Measurements from ENCODE around the gene KCTD13.
"Not testable (repeated sequence)": the region's sequence is repeated elsewhere in the genome, so short reads cannot be mapped to it uniquely, and the experiment has no call there.

Gene KCTD13, protein sequence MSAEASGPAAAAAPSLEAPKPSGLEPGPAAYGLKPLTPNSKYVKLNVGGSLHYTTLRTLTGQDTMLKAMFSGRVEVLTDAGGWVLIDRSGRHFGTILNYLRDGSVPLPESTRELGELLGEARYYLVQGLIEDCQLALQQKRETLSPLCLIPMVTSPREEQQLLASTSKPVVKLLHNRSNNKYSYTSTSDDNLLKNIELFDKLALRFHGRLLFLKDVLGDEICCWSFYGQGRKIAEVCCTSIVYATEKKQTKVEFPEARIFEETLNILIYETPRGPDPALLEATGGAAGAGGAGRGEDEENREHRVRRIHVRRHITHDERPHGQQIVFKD

DNA sequence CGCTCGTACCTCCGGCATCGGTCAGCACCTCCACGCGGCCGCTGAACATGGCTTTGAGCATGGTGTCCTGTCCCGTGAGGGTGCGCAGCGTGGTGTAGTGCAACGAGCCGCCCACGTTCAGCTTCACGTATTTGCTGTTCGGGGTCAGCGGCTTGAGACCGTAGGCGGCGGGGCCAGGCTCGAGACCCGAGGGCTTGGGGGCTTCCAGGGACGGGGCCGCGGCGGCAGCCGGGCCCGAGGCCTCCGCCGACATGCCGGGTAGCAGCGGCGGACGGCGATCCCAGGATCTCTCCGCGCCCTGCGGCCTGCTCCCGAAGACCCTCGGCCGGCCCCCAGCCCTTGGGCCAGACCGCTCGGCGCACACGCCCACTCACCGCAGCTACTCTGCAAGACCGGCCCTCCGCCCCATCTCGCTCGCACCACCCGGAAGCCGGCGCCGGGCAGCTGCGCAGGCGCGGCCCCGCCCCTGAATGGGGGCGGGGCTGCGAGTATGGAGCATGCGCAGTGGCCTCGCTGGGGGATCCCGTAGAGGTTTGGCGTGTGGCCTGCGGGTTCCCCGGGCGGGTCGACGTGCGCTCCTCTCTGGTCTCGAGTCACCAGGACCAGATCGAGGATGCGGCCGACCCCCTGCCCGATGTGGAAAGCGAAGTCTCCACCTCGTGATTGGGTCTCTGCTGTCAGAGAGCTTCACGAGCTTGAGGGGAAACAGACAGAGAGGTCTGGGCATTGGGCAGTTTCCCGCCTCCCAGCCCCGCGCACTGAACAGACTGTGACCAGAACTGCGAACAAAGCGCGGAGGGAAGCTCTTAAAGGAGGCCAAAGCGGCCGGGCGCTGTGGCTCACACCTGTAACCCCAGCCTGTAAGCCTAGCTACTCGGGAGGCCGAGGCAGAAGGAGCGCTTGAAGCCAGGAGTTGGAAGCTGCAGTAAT lies at the start of gene KCTD13:
TSS of gene KCTD13 (minus strand) at position 446 of the 930 bp plus-strand sequence. CDS start at position 253, 193 bp downstream.
- DNase-seq, result peak; percentile 55 to 90

- no peak for DNase-seq
These were observed 49.1 kb upstream of the KCTD13 start for GRCh38 chr16:29975134-29975538.

DNA sequence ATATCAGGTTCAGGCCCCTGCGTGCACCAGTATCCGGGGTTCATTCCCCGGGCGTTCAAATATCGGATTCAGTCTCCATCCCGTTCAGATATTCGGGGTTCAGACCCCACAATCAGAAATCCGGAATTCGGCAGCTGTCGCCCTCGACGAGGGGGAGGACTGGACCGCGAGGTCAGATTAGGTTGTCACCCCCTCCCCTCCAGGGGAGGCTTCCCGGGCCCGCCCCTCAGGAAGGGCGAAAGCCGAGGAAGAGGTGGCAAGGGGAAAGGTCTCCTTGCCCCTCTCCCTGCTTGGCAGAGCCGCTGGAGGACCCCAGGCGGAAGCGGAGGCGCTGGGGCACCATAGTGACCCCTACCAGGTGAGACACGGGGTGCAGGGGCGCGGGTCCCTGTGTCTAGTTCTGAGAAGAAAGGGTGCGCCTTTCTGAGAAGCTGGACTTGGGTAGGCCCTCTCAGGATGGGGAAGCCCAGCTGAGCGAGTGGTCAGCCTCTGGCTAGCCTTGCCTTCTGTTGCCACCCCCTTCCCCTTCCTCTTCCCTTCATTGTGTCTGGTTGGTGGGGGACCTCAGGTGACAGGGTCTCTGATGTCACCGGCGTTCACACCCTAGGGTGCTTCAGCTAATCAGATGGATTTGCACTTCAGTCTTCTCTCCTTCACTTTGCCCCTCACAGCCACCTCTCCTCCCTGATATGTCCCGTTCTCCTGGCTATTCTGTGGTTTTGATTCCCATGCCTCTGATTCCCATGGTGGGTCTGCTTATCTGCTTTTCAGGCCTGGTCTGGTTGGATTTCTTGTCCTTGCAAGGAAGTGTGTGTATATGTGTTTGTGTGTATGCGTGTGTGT lies 48.5 kb upstream of the KCTD13 start:
- DNase-seq, result no peak

GRCh38 chr16:29973384-29974246 lies 47.6 kb upstream of the KCTD13 start, which contains the start of gene TAOK2:
TSS of gene TAOK2 (plus strand) at chr16:29973868. CDS start at chr16:29977773, 3,905 bp downstream.
- peak; percentile 94 to 99 for DNase-seq

DNA sequence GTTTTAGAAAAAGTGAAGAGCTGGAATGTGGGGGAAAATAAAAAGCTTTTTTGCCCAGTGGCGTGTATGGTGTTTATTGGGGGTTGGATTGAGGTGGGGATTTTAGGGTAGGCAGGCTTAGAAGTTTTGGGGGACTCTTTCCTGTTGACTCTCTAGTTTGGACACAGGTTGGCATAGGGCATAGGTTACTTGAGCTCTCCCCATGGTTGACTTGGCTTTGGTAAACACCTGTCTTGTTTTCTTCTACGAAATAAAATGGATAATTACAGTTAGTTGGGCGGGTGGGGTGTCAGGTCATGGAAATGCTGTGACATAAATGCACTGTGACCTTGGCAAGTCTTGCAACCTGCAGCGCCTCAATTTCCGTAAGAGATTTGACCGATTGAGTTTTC lies 47.0 kb upstream of the KCTD13 start:
- no peak for DNase-seq

DNA sequence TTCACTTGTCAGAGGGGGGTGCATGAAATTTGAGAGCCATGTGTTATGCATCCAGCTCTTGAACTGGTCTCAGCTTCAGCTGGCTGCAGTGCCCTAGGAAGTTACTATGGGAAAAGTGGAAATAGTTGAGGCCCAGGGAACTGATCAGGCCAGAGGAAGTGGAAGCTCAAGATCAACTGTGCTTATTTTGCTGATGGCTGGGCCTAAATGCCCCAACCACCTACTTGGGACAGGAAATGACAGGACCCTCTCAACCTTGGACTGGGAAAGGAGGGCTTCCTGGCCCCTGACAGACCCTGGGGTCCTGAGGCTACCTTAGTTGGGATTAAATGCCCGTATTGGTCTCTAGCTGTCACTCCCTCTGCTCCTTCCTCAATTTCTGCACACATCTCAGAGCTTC lies 46.5 kb upstream of the KCTD13 start:
- DNase-seq, result no peak

GRCh38 chr16:29971304-29971703 lies 45.3 kb upstream of the KCTD13 start:
- no peak for DNase-seq

- DNase-seq, result no peak
These were observed 42.2 kb upstream of the KCTD13 start for GRCh38 chr16:29968205-29968604.

- DNase-seq, result no peak
These were observed 37.2 kb upstream of the KCTD13 start for GRCh38 chr16:29963021-29963743.

DNA sequence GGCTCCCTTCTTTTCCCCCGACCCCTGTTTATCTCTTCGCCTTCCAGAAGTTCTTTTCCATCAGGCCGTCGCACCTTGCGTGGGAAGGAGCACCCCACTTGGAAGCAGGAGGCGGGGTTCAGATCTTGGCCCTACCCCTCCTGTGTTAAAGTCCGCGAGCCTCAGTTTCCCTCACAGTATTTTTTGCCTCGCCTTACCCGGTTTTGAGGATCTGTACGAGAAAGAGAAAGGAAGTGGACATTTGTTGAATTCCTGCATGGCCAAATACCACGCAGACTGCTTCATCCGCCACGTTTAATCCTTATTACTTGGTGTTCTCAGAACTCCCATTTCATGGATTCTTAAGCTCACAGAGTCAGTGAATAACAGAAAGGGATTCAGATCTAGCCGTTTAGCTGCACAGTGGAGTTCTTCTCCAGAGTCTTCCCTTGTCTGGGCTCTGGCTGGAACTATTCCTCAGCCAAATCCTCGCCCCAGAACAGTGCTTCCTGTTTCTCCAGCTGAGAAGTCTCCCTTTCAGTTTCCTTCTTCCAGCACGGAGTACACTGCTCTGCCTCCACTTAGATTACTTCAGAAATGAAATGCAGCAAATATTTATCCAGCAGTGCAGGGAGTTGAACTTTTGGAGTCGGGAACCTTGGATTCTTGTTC lies 36.4 kb upstream of the KCTD13 start:
- no peak for DNase-seq

GRCh38 chr16:29961479-29962343 lies 35.7 kb upstream of the KCTD13 start, which contains the start of gene TMEM219:
TSS of gene TMEM219 (plus strand) at chr16:29962079. CDS start at chr16:29963144, 1,065 bp downstream.
- peak; percentile 71 to 93 for DNase-seq

DNA sequence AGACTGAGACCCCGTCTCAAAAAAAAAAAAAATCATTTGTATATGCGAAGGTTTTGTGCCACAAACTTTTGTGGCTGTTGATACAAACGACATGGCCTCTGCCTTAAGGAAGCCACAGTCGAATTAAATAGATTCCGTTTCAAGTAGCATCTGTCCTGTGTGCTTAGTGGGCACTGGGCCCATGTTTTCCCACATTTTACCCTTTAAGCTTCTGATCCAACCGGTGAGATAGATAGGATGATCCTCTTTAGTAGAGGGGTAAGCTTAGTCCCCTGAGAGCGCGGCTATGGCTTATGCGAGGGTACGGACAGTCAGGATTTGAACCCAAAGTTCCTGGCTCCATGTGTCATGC lies 35.1 kb upstream of the KCTD13 start:
- DNase-seq, result no peak

DNA sequence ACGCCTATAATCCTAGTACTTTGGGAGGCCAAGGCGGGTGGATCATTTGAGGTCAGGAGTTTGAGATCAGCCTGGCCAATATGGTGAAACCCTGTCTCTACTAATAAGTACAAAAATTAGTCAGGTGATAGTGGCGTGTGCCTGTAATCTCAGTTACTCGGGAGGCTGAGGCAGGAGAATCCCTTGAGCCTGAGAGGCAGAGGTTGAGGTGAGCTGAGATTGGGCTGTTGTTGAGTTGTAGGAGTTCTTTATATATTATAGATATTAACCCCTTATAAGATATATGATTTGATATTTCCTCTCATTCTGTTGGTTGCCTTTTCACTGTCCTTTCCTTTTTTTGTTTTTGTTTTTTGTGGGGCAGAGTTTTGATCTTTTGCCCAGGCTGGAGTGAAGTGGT lies 33.8 kb upstream of the KCTD13 start:
- not testable (repeated sequence) for DNase-seq

DNA sequence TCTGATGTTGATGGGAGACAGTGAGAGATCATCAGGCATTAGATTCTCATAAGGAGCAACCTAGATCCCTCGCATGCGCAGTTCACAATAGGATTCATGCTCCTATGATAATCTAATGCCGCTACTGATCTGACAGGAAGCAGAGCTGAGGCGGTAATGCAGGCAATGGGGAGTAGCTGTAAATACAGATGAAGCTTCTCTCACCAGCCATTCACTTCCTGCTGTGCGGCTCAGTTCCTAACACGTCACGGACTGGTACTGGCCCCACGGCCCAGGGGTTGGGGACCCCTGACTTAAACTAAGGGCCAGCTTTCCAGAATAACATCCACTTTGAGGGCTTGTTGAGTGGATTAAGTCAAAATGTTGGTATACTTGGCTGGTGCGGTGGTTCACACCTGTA lies 33.3 kb upstream of the KCTD13 start:
- no peak for DNase-seq

DNA sequence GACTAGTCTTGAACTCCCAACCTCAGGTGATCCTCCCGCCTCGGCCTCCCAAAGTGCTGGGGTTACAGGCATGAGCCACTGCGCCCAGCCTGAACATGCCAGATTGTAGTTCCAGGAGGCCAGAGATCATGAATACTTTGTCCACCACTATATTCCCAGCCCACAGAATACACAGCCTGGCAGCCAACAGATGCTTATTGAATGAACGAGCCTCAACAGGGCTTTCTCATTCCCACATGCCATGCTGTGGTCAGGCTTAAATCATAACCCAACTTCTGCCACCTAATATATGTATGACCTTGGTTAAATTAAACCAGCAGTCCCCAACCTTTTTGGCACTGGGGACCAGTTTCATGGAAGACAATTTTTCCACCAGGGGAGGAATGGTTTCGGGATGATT lies 32.7 kb upstream of the KCTD13 start:
- DNase-seq, result no peak

- no peak for DNase-seq
These were observed 25.8 kb upstream of the KCTD13 start for GRCh38 chr16:29951625-29952365.

- DNase-seq, result no peak
These were observed 24.9 kb upstream of the KCTD13 start for GRCh38 chr16:29950806-29951461.

DNA sequence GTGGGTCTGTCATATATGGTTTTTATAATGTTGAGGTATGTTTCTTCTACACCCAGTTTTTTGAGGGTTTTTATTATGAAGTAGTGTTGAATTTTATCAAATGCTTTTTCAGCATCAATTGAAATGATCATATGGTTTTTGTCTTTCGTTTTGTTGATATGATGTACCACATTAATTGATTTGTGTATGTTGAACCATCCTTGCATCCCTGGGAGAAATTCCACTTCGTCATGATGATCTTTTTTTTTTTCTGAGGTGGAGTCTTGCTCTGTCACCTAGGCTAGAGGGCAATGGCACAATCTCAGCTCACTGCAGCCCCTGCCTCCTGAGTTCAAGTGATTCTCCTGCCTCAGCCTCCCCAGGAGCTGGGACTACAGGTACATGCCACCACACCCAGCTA lies 21.9 kb upstream of the KCTD13 start:
- DNase-seq, result no peak
